T-helper 17 cell (primary cell): Measurements from ENCODE around the gene CRYBG2. TPM values are rescaled to one million over a fixed set of nuclear protein-coding genes. Genes with fewer than 3 reads are reported as not detected.

Experiments used
- total RNA-seq, 4 donors: library from RNA in 2 of 4; stranded (reverse) in 2 of 4; gene quantifications; one replicate each; pipeline ENCODE4 v1.2.3 and lab custom pipeline; 2022 to 2026

The CRYBG2 gene
- total RNA-seq, 2 donors from 2014 or later, result 1.2 to 2.9 TPM

Other genes starting within 250 kb of the CRYBG2 start
- 1 to 10 TPM; 6.8 to 7.6 TPM for gene PDIK1L, start 242.3 kb downstream of the CRYBG2 start, total RNA-seq
- gene FAM110D, start 195.1 kb downstream of the CRYBG2 start, total RNA-seq, result not detected
- not detected for gene C1orf232, start 185.2 kb downstream of the CRYBG2 start, total RNA-seq
- 10 to 100 TPM; 15.6 to 15.9 TPM for gene ZNF593, start 184.2 kb downstream of the CRYBG2 start, total RNA-seq
- not detected for gene ZNF593OS, start 182.3 kb downstream of the CRYBG2 start, total RNA-seq
- gene CNKSR1, start 176.6 kb downstream of the CRYBG2 start, total RNA-seq, result 1 to 10 TPM; 3.8 to 5.4 TPM
- not detected for gene CATSPER4, start 163.5 kb downstream of the CRYBG2 start, total RNA-seq
- 10 to 100 TPM; 12.5 to 14.3 TPM for gene CEP85, start 119.9 kb downstream of the CRYBG2 start, total RNA-seq
- 100 to 1,000 TPM; 361 to 435 TPM for gene SH3BGRL3, start 74.0 kb downstream of the CRYBG2 start, total RNA-seq
- gene UBXN11, start 47.5 kb downstream of the CRYBG2 start, total RNA-seq, result 10 to 100 TPM; 44.6 to 45.1 TPM
- gene CD52, start 36.2 kb downstream of the CRYBG2 start, total RNA-seq, result 1,000 to 10,000 TPM; 1,152 to 1,411 TPM
- not detected for gene ZNF683, start 18.6 kb upstream of the CRYBG2 start, total RNA-seq
- not detected for gene LIN28A, start 56.7 kb upstream of the CRYBG2 start, total RNA-seq
- gene DHDDS, start 78.2 kb upstream of the CRYBG2 start, total RNA-seq, result 10 to 100 TPM; 32.4 to 38.8 TPM
- gene HMGN2, start 118.3 kb upstream of the CRYBG2 start, total RNA-seq, result 100 to 1,000 TPM; 271 to 276 TPM
- gene RPS6KA1, start 175.6 kb upstream of the CRYBG2 start, total RNA-seq, result 10 to 100 TPM; 76.3 to 98.0 TPM